Tibial nerve (tissue), 4 donors: ENCODE results near the gene YWHAB.

Experiments
- CTCF ChIP-seq, 5 experiments: fragments of 200-600 bp in 3 of 5; fragments of 450-650 bp in 2 of 5; sonication (generic) in 3 of 5; IDR thresholded peaks; one replicate each; pipeline ENCODE4 v1.5.1; 2016 to 2019; ENCODE audit warnings: antibody characterized with exemption in 5 of 5, mild to moderate bottlenecking in 3 of 5, moderate library complexity in 2 of 5
- EP300 ChIP-seq, 2 donors: sonication (generic); formaldehyde crosslinking; IDR thresholded peaks; one replicate each; pipeline ENCODE4 v1.6.1; 2017; ENCODE audit warnings: antibody characterized with exemption in 2 of 2, mild to moderate bottlenecking in 1 of 2
- POLR2A ChIP-seq, 2 donors: fragments of 450-650 bp; IDR thresholded peaks; one replicate each; pipeline ENCODE4 v1.6.1; 2017; ENCODE audit warnings: antibody characterized with exemption in 2 of 2, mild to moderate bottlenecking in 2 of 2, moderate library complexity in 2 of 2

GRCh38 chr20:44897133-44897532 is 11.6 kb downstream of the YWHAB start:
- no peak for TF ChIP-seq CTCF (IDR thresholded peaks at IDR 0.05)
- TF ChIP-seq EP300 (IDR thresholded peaks at IDR 0.05) = no peak
- no peak for TF ChIP-seq POLR2A (IDR thresholded peaks at IDR 0.05)
